ENCODE measurements around the gene ZCCHC2. TPM values are rescaled to one million over a fixed set of nuclear protein-coding genes. Genes with fewer than 3 reads are reported as not detected.

ZCCHC2 gene
- total RNA-seq, 1 experiment from 2014 or later, result 12.4 TPM

DNA sequence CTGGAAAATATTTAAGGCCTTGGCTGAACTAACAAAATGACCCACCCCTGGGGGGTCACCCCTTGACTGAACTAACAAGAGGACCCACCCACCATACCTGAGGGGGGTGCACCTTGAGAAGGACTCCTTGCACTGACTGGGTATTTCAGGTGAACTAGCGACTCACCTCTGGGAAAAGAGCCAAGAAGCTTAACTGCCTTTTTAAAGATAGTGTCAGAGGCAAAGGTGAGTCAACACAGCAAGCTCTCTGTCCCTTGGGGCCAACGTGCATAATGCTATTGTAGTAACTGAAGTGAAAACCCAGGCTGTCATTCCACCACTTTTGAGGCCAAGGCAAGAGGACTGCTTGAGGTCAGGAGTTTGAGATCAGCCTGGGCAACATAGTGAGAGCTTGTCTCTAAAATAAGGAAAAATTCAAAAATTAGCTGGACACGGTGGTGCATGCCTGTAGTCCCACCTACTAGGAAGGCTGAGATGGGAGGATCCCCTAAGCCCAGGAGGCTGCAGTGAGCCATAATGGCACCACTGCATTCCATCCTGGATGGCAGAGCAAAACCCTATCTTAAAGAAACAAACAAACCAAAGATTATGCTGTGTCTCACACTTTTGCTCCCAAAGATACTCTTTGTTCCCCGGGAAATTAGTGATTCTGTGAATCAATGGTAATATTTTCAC lies 36.4 kb upstream of the ZCCHC2 start:
- no peak overlapping the region for H4K91ac ChIP-seq (ENCODE audit: insufficient read length, low read depth, low read length)
- H2BK5ac ChIP-seq (ENCODE audit: insufficient read length, low read length), result no peak overlapping the region

More for the DNA sequence above, 36.4 kb upstream of the ZCCHC2 start:
- no peak overlapping the region for H4K8ac ChIP-seq (replicated peaks; ENCODE audit: insufficient read length, low read depth, low read length)
- H3K4me2 ChIP-seq (ENCODE audit: insufficient read depth, insufficient read length, low read length), result no peak overlapping the region
- H3K56ac ChIP-seq (ENCODE audit: insufficient read length, low read depth, low read length), result no peak overlapping the region
- no peak overlapping the region for H2AK5ac ChIP-seq (ENCODE audit: insufficient read length, low read length)
- H4K5ac ChIP-seq (ENCODE audit: insufficient read length, low read depth, low read length), result no peak overlapping the region
- H3K4ac ChIP-seq (ENCODE audit: low read depth, low read length), result no peak overlapping the region
- Mint-ChIP-seq H3K27me3 (ENCODE audit: low read depth) (no peaks in the 10 kb centered on the region), H3K9me3 (peaks cover 0 to 7% of the 10 kb centered on the region in 2 experiments; a peak in 2 of 5 replicates), H3K4me1 (peaks cover 12 to 18% of the 10 kb centered on the region in 2 experiments), H3K27ac (no peak overlapping the region), H3K4me3 (no peak overlapping the region), H3K36me3 (ENCODE audit: insufficient read depth in 1 of 3, low read depth in 3 of 3) (no peaks in the 10 kb centered on the region)
- no peaks in the 10 kb centered on the region for H4K20me1 ChIP-seq (ENCODE audit: control insufficient read depth, insufficient read depth, insufficient read length)
- no peak for DNase-seq
- H3K79me1 ChIP-seq (ENCODE audit: insufficient read depth, low read depth, low read length, poor library complexity, severe bottlenecking), result no peaks in the 10 kb centered on the region
- no peak overlapping the region for H2AFZ ChIP-seq (ENCODE audit: low read length)
- no peak overlapping the region for H2BK20ac ChIP-seq (ENCODE audit: low read depth, low read length, poor library complexity, severe bottlenecking)
- no peak overlapping the region for H3K14ac ChIP-seq (ENCODE audit: insufficient read depth, low read length)
- no peak overlapping the region for H3T11ph ChIP-seq (ENCODE audit: low read length)
- no peak overlapping the region for H2BK12ac ChIP-seq (ENCODE audit: insufficient read length, low read depth, low read length)
- H3K23ac ChIP-seq (ENCODE audit: insufficient read length, low read depth, low read length), result no peak overlapping the region
- no peak overlapping the region for H3K9ac ChIP-seq (ENCODE audit: extremely low read depth, insufficient read length, low read length)
- no peak overlapping the region for H3K27ac ChIP-seq (ENCODE audit: insufficient read length, low read depth, low read length)
- H3K27me3 ChIP-seq (ENCODE audit: insufficient read depth, low read length), result no peaks in the 10 kb centered on the region
- H3K79me2 ChIP-seq (ENCODE audit: insufficient read depth, low read length), result no peaks in the 10 kb centered on the region
- H3K18ac ChIP-seq (ENCODE audit: insufficient read length, low read depth, low read length), result no peak overlapping the region
- TF ChIP-seq, protein P1, sequence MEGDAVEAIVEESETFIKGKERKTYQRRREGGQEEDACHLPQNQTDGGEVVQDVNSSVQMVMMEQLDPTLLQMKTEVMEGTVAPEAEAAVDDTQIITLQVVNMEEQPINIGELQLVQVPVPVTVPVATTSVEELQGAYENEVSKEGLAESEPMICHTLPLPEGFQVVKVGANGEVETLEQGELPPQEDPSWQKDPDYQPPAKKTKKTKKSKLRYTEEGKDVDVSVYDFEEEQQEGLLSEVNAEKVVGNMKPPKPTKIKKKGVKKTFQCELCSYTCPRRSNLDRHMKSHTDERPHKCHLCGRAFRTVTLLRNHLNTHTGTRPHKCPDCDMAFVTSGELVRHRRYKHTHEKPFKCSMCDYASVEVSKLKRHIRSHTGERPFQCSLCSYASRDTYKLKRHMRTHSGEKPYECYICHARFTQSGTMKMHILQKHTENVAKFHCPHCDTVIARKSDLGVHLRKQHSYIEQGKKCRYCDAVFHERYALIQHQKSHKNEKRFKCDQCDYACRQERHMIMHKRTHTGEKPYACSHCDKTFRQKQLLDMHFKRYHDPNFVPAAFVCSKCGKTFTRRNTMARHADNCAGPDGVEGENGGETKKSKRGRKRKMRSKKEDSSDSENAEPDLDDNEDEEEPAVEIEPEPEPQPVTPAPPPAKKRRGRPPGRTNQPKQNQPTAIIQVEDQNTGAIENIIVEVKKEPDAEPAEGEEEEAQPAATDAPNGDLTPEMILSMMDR (conservative IDR thresholded peaks at IDR 0.05), result no peak
- H2BK15ac ChIP-seq (ENCODE audit: low read depth, low read length), result no peak overlapping the region
- H3K9me3 ChIP-seq (ENCODE audit: control insufficient read depth, low read depth, low read length), result no peaks in the 10 kb centered on the region
- no peaks in the 10 kb centered on the region for H3K23me2 ChIP-seq (ENCODE audit: insufficient read length, low read depth, low read length, poor library complexity, severe bottlenecking)
- no CpG with 5 or more reads among the region's 4 CpGs for WGBS (ENCODE audit: extremely low coverage, insufficient read length, low lambda C conversion rate)
- H3K4me1 ChIP-seq (ENCODE audit: insufficient read depth, low read length), result no peaks in the 10 kb centered on the region
- no peak overlapping the region for H2BK120ac ChIP-seq (ENCODE audit: low read depth, low read length, poor library complexity, severe bottlenecking)

All from H9 (cell line).